A673 (cell line): ENCODE data around the gene CXorf66.

Experiments
- CTCF ChIP-seq: fragments of 300-800, 200-600 bp; sonication (generic); conservative IDR thresholded peaks from 2 replicates; pipeline ENCODE4 v1.5.1; 2017; ENCODE audit warnings: low read depth, mild to moderate bottlenecking, antibody characterized with exemption, low read length, moderate library complexity, mixed read lengths
- EZH2 ChIP-seq: fragments of 200-600 bp; sonication (generic); IDR thresholded peaks from 2 replicates; pipeline ENCODE4 v1.6.1; 2017; ENCODE audit warnings: borderline replicate concordance, low read depth, mild to moderate bottlenecking, mixed read lengths, antibody characterized with exemption, low read length; ENCODE audit not compliant: poor library complexity, severe bottlenecking

GRCh38 chrX:139930401-139930800 lies 34.9 kb downstream of the CXorf66 start:
- no peak for TF ChIP-seq CTCF
- TF ChIP-seq EZH2, result no peak
